HG02759 (cell line): ENCODE data around the gene RAB40A.
A peak's percentile ranks its signal among the peaks of the same experiment; 100 is the strongest.

Source experiments
- ATAC-seq: cut with Tn5 transposase; IDR thresholded peaks from one replicate; pipeline ENCODE4 v1.9.1; 2021; ENCODE audit warnings: mild to moderate bottlenecking, moderate library complexity; ENCODE audit not compliant: unreplicated experiment

Gene RAB40A, protein sequence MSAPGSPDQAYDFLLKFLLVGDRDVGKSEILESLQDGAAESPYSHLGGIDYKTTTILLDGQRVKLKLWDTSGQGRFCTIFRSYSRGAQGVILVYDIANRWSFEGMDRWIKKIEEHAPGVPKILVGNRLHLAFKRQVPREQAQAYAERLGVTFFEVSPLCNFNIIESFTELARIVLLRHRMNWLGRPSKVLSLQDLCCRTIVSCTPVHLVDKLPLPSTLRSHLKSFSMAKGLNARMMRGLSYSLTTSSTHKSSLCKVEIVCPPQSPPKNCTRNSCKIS

DNA sequence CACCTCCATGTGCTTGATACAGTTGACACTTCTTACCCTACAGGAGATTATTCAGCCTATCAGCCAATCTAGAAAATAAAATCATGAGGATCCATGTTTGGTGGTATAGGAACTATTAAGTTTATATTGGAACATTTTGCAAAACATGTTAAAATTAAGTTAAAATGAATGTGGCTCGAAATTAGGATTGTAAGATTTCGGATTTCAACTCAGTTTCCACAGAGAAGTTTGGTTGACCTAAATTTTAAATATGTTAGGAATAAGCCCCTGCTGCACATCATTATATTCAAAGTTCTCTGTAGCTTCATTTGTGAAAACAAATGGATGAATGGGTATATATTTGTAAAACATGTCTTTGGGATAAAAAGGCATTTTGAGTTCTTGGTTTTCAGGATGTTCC lies at the start of gene RAB40A:
Gene RAB40A, minus strand, starts transcription at position 101 of the 400 bp plus-strand sequence. CDS start 18,733 bp downstream, outside the sequence.
- ATAC-seq, result no peak

DNA sequence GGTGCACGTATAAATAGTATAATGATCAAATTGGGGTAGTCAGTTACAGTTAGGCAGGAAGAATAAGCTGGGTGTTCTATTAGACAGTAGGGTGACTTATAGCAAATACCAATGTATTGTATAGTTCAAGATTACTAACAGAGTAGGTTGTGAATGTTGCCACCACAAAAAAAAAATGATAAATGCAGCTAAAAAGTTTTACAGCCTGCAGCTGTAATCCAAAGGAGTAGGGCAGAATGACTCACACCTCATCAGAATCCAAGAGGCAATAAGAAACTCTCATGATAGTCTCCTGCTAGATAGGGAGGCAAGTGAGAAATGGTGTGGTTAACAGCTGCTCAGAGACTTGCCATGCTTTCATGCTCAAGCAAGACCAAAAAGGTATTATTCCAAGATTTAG lies 46.5 kb upstream of the RAB40A start:
- peak; percentile 47 for ATAC-seq

DNA sequence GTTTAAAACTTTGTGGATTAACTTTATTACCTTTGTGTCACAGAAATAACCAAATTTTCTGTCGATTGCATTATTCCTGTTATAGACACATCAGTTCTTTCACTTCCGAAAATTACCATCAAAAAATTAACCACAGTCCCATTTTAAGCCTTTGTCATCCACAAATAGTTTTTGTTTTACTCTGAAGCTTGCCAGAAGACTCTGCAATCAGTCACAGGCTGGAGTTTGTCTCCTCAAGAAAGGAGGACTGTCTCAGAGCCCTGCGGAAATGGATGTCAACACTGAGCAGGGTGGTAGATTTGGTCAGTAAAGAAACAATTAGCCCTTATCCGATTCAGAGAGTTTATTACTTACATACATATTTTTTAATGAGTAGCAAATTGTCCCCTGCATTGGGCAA lies 45.9 kb upstream of the RAB40A start:
- peak; percentile 86 for ATAC-seq

DNA sequence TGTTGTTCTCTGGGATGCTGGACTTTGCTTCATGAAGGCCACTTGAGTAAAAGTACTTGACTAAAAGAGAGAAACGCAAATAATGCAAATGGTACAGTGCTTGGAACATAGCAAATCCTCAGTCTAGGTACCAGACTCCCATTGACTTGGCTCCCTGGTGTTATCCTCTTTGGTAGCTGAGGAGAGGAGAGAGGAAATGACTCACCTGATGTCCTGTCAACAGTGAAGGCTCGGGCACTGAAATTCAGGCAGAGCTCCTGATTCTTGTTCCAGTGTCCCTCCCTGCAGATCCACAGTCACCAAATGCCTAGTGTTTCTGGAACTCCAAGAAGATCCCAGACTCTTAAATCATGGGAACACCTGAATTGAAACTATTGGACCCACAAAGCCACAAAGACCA lies 43.5 kb upstream of the RAB40A start:
- no peak for ATAC-seq

DNA sequence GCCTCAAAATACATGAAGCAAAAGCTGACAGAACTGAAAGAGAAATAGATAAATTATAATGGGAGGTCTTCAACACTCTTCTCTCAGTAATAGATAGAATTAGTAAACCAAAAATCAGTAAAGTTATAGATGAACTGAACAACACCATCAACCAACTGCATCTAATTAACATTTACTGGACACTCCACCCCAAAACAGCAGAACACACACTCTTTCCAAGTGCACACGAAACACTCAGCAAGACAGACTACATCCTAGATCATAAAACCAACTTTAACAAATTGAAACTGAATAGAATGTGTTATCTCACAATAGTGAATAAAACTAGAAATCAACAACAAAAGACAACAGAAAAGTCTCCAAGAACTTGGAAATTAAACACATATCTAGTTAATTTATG lies 41.0 kb upstream of the RAB40A start:
- ATAC-seq, result no peak

DNA sequence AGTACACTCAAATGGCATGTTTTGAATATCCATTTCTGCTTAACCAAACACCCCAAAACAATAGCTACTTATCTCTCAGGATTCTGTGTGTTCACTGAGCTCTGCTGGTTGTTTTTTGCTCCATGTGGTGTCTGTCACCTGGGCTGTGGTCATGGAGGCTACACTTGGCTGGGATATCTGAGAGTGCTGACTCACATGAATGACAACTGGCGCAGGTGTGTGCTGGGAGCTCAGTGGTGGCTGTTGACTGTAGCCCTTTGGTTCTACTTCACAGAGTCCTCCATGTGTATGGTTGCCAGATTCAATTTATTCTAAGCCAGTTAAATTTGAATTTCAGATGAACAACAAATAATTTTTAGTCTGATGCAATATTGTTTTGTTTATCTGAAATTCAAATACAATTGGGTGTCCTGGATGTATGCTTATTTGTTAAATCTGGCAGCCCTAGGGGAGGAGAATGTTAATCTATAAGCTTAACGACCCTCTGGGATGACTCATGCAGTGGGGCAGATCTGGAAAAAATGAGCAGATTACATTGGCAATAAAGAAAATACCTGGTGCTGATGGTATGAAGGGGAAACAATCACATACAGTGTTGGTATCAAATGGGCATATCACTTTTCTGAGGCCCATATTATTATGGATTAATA lies 37.8 kb upstream of the RAB40A start:
- ATAC-seq, result no peak

DNA sequence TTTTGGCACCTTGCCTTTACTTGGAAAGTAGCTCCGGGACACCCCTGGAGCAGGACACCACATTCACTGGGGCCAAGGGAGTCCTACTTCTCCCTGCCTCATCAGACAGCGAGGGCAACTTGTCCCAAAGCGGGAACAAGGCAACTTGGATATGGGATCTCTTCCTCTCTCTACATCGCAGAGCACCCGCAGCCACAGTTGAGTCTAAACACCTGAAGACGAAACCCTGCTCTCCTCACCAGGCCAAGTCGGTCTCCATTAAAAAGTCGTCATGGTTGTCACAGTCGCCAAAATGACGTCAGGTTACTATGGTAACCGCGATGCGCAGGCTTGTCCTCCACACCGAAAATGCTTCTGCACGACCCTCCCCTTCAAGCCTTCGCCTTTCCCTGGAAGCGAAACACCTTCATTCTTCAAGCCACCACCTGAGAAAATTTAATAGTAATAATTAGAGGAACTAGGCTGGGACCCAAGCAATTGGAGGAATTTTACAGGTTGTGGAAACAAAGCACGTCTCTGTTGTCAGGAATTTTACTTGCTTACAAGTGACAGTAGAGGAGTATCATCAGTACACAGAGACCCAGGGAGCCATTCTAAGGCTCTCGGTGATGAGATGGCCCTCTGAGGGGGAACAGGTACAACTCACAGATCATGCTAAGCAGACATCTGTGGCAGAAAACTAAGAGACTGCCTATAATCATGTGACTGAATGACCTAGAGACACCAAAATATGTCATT lies 35.6 kb upstream of the RAB40A start:
- ATAC-seq, result peak; percentile 98

DNA sequence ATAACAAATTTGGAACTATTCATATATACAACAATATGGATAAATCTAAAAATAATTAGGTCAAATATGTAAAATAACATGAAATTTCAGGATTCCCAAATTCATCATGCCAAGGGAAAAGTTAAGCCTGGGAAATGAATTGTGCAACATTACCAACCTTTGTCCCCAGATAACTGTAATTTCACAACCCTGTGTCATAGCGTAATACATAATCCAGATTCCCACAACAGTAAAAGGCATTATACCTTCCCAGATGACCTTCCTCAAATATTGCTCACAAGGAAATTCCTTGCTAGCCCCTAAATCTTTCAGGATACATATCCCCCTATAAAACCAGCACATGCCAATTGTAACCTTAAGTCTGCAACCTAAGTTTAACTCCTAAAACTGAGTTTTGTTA lies 32.9 kb upstream of the RAB40A start:
- ATAC-seq, result no peak

DNA sequence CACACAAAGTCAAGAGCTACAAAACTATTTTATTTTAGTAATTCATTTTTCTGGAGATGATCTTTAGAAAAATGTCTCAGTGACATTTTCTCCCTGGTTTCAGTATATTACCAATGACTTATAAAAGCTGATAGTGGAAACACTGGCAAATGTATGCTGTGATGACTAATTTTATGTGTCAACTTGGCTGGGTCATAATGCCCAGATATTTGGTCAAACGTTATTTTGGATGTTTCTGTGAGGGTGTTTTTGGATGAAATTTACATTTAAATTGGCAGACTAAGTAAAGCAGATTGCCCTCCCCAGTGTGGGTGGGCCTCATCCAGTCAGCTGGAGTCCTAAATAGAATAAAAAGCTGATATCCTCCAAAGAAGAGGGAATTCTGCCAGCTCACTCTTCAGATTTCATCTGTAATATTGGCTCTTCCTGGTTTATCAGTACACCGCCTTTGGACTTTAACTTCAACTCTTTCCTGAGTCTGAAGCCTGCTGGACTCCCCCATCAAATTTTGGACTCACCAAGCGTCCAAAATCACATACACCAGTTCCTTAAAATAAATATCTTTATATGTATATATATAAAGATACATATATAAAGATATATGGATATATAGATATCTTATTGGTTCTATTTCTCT lies 31.2 kb upstream of the RAB40A start:
- no peak for ATAC-seq

DNA sequence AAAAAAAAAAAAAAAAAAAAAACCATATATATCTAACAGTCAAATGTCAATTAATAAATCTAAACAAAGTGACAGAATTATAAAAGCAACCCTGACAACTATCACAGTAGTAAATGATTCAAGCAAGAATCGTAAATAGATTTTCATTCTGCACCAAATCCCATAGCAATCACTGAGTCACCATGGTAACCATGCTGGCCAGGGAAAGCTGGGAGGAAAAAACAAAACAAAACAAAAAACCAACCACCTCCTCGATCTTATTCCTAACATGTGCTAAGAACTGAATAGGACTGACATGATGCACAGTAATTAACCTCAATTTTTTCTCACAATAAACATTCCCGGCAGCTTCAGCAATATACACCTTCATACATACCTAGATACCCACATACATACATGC lies 30.6 kb upstream of the RAB40A start:
- no peak for ATAC-seq

DNA sequence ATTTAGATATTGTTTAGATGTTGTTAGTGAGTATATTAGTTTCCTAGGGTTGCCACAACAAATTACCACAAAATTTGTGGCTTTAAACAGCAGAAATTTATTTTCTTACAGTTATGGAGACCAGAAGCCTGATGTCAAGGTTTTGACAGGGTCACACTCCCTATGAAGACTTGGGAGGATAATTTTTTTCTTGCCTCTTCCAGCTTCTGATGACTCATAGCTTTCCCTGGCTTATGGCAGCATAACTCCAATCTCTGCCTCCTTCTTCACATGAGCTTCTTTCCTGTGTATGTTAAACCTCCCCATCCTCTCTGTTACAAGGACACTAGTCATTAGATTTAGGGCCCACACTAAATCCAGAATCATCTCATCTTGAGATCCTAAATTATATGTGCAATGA lies 20.9 kb upstream of the RAB40A start:
- no peak for ATAC-seq

DNA sequence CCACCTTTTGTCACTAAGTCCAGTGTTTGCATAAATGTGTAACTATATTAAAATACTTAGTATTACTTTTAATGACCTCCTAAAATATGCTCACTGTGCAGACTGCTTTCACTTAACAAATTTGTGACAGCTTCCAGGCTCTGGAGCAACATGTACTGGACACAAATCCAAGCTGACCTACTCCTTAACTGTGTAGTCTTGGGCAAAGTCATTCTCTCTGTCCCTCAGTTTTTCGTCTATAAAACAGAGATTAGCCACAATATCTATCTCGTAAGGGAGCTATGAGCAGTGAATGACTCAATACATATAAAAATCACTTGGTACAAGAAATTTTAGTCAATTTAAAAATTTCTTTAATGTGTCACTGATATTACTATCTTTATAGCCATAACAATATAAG lies 20.4 kb upstream of the RAB40A start:
- no peak for ATAC-seq

DNA sequence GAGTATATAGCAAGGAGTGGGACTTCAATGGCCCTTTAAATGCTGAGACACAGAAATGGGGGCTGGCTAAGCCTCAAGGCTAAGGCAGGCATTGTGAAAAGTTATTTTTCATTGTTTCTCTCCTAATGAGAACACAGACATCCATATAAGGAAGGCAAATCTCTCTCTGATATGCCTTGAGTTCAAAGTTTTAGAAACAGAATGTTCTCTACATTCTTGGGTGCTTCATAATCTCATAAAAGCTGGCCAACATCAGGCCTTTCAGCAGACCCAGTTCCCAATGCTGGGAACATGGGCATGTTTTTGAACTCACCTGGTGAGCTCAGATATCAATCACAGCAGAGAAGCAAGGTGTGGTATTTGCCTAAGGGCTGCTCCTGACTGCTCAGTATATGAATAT lies 19.4 kb upstream of the RAB40A start:
- no peak for ATAC-seq

DNA sequence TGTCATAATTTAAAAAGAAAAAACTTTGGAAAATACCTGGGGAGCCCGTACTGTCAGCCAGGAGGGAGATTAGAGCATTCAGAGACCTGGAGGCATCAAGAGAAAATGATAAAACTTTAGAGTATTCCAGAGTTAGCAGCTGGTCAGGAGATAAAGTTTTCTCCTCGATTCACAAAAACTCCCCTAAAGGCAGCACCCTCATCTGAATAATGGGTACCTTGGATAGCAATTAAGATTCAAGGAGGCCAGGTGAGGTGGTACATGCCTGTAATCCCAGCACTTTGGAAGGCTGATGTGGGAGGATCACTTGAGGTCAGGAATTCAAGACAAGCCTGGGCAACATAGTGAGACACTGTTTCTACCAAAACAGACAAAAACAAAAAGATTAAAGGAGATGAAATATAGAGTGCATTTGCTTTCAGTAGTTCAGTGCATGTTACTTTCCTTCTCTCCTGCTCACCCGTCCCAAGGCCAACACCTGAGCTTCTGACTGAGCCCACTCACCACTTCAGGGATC lies 18.6 kb upstream of the RAB40A start:
- no peak for ATAC-seq

DNA sequence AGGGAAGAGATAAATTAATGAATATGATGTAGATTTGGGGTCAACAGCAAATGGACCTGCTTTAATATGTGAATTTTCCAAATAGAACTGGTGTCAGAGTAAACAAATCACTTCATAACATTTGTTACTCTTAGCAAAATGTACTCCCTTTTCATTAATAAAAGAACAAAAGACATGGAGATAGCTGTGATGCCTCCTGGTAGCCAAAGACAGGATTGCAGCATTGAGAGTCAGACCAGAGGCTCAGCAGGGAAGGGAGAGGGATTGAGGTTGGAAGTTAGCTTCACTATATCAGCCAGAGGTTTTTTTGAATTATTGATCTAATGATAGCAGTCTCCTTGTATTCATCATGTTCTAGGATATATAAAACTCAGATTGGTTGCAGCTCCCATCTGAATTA lies 17.4 kb upstream of the RAB40A start:
- ATAC-seq, result no peak

DNA sequence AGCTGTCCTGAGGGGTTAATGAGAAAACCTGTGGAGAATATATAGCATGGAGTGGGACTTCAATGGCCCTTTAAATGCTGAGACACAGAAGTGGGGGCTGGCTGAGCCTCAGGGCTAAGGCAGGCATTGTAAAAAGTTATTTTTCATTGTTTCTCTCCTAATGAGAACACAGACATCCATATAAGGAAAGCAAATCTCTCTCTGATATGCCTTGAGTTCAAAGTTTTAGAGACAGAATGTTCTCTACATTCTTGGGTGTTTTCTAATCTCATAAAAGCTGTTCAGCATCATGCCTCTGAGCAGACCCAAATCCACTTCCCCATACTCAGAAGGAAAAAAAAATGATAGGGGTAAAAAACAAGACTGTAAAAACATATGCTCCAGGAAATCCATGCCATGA lies 16.8 kb upstream of the RAB40A start:
- ATAC-seq, result no peak

DNA sequence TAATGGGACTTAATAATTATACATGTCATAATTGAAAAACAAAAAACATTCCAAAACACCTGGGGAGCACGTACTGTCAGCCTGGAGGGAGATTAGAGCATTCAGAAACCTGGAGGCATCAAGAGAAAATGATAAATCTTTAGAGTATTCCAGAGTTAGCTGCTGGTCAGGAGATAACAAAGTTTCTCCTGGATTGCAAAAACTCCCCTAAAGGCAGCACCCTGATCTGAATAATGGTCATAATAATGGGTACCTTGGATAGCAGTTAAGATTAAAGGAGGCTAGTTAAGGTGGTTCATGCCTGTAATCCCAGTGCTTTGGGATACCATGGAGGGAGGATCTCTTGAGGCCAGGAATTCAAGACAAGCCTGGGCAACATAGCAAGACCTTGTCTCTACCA lies 15.9 kb upstream of the RAB40A start:
- ATAC-seq, result no peak

DNA sequence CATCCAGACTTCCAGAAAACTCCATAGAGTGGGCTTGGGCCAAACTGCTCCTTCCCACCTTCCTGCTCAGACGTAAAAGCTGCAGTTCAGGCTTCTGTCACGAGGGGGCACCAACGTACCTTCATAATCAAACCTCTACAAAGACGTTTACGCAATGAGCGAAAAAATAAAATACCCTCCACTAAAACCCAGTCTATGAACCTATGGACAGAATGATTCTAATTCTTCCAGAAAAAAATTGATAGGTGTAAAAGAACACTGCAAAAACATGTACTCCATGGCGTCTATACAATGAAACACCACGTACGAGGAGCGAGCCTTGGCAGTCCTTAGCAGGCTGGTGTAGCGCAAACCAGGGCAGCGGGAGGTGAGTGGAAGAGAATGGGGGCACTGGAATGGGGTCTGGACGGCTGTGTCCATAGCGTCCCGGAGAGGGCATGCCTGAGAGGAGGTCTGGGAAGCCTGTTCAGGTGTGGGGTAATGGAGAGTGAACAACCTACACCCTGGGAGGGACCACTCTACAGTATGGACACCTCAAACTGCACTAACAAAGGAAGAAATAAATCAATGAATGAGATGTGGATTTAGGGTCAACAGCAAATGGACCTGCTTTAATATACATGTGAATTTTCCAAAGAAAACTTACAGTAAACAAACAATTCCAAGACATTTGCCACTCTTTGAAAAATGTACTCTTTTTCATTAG lies 14.4 kb upstream of the RAB40A start:
- ATAC-seq, result peak; percentile 55

DNA sequence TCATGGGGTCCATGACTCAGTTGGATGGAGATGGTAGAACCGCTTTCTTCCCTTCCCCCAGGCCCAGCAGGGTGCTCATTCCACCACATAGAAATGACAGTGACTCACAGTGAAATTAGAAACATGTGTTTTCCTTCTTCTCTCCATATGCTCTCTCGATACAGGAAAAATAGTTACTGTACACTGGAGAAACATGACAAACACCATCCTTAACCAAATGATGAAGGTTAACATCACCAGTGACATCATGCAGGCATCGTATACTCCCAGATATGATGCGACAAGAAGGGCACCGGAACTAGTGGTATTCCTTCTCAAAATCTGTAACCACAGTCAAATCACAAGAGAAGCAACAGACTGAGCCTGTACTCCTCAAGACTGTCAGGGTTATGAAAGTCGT lies 11.7 kb upstream of the RAB40A start:
- no peak for ATAC-seq

DNA sequence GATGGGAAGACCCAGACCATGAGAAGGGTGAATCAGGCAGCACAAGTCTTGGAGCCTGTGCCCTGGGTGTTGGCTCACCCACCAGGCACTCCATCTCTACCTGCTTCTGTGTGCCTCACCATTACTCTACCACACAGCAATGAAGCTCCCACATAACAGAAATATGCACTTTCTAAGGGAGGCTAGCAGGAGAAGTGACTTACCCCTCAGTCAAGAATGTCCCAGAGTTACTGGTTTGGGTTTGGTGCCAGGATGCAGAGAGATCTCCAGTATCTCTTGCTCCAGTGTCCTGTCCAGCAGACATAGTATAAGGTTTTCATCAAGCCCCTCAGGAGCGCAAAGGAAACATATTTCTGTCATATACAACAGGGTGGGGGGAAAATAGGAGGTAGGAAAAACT lies 11.3 kb upstream of the RAB40A start:
- ATAC-seq, result no peak

DNA sequence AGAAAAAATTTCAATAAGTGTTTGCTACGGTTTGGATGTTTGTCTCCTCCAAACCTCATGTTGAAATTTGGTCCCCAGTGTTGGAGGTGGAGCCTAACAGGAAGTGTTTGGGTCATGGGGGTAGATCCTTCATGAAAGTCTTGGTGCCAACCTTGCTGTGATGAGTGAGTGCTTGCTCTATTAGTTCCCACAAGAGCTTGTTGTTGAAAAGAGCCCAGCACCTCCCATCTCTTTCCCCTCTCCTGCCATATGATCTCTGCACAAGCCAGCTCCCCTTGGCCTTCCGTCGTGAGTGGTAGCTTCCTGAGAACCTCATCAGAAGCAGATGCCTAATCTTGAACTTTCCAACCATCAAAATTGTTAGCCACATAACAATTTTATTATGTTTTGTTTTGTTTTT lies 10.3 kb upstream of the RAB40A start:
- no peak for ATAC-seq
